HepG2 (cell line): ENCODE data around the gene PDE2A. TPM values are rescaled to one million over a fixed set of nuclear protein-coding genes. Genes with fewer than 3 reads are reported as not detected.

Source experiments
- ATAC-seq: fragments of 200-7000 bp; cut with Tn5 transposase; 3 replicates; pipeline ENCODE4 v1.9.1; 2020; ENCODE audit warnings: mild to moderate bottlenecking, moderate library complexity
- BruUV-seq: library from RNA; stranded (reverse); fragments of 400-500 nt; replicated peaks from 2 replicates; lab custom pipeline; 2021; lab: Mats Ljungman, UMichigan
- CTCF ChIA-PET: fragments of 300-600 bp; formaldehyde crosslinking; extraction: SDS; loops from one replicate; lab custom pipeline; 2021; ENCODE audit warnings: low total read pairs, inconsistent platforms, low intra/inter-chr PET ratio; lab: Yijun Ruan, JAX
- POLR2A ChIA-PET: fragments of 350-600 bp; sonication (Branson Sonifier 250); formaldehyde crosslinking; loops from one replicate; lab custom pipeline; 2020; ENCODE audit warnings: antibody characterized with exemption, inconsistent platforms; lab: Yijun Ruan, JAX
- DNase-seq: peaks from one replicate; pipeline ENCODE4 v3.0.0-alpha.2; 2015; ENCODE audit warnings: low spot score
- FAIRE-seq: peaks from 3 replicates; lab custom pipeline; 2011; peaks lifted over from hg19 to GRCh38; lab: Jason Lieb, UNC
- H2AFZ ChIP-seq: one replicate; pipeline ENCODE4 v1.6.1; 2011; ENCODE audit warnings: low read length, inconsistent platforms
- H3K27ac ChIP-seq: fragments of 300-600 bp; 3 replicates; pipeline ENCODE4 v1.8.0; 2011; ENCODE audit warnings: mixed run types, mild to moderate bottlenecking, mixed read lengths, low read length, inconsistent platforms; ENCODE audit not compliant: insufficient read depth; ENCODE audit errors: extremely low read length
- H3K27me3 ChIP-seq, 2 experiments: fragments of 200-600 bp in 1 of 2; 2 replicates in 1 of 2; 3 replicates in 1 of 2; pipeline versions ENCODE4 v1.6.0 to v1.8.0; 2011; ENCODE audit warnings: low read length in 2 of 2, mild to moderate bottlenecking in 2 of 2, moderate library complexity in 2 of 2, inconsistent platforms in 1 of 2; ENCODE audit not compliant: insufficient read depth in 2 of 2, control insufficient read depth in 1 of 2
- H3K36me3 ChIP-seq, 2 experiments: fragments of 200-600 bp in 1 of 2; replicated peaks in 1 of 2; 2 replicates in 1 of 2; 3 replicates in 1 of 2; pipeline versions ENCODE4 v1.5.1 to v1.8.0; 2011; ENCODE audit warnings: low read length in 2 of 2, inconsistent platforms in 1 of 2; ENCODE audit not compliant: insufficient read depth in 2 of 2, control insufficient read depth in 1 of 2
- H3K4me1 ChIP-seq: 2 replicates; pipeline ENCODE4 v1.5.1; 2012; ENCODE audit warnings: low read length, inconsistent platforms; ENCODE audit not compliant: insufficient read depth
- H3K4me2 ChIP-seq: 2 replicates; pipeline ENCODE4 v1.6.0; 2011; ENCODE audit warnings: low read depth, low read length, inconsistent platforms
- H3K4me3 ChIP-seq, 3 experiments: fragments of 200-600 bp in 1 of 3; sonication (generic), shearing (Covaris generic) in 1 of 3; replicated peaks in 1 of 3; 2 replicates each; pipeline ENCODE4 v1.5.1; 2011 to 2016; ENCODE audit warnings: low read length in 3 of 3, inconsistent platforms in 2 of 3, low read depth in 2 of 3, mild to moderate bottlenecking in 2 of 3, control low read depth in 1 of 3, mixed read lengths in 1 of 3; ENCODE audit not compliant: insufficient read depth in 1 of 3
- H3K79me2 ChIP-seq: one replicate; pipeline ENCODE4 v1.6.1; 2011; ENCODE audit warnings: low read length, inconsistent platforms; ENCODE audit not compliant: insufficient read depth
- H3K9ac ChIP-seq: 2 replicates; pipeline ENCODE4 v1.6.0; 2011; ENCODE audit warnings: mild to moderate bottlenecking, low read depth, low read length, inconsistent platforms; ENCODE audit not compliant: insufficient read depth
- H3K9me3 ChIP-seq: 2 replicates; pipeline ENCODE4 v1.5.1; 2012; ENCODE audit warnings: mild to moderate bottlenecking, low read length
- H4K20me1 ChIP-seq: 2 replicates; pipeline ENCODE4 v1.6.0; 2011; ENCODE audit warnings: inconsistent platforms, mild to moderate bottlenecking, low read length, moderate library complexity; ENCODE audit not compliant: insufficient read depth
- FOXA1 ChIP-seq, 2 experiments: fragments of 450-650 bp in 1 of 2; sonication (generic) in 1 of 2; formaldehyde crosslinking in 1 of 2; IDR thresholded peaks; 2 replicates each; pipeline versions ENCODE4 v1.4.0 to v1.6.1; 2016 to 2020; ENCODE audit warnings: missing genetic modification reagents in 1 of 2
- HMG20B ChIP-seq: conservative IDR thresholded peaks from 2 replicates; pipeline ENCODE4 v1.6.1; 2016; ENCODE audit warnings: missing genetic modification reagents, missing compliant biosample characterization
- HOXA5 ChIP-seq: sonication (generic); formaldehyde crosslinking; IDR thresholded peaks from 2 replicates; pipeline ENCODE4 v1.4.0; 2020; ENCODE audit warnings: missing genetic modification reagents
- MBD4 ChIP-seq: IDR thresholded peaks from 2 replicates; pipeline ENCODE4 v1.6.1; 2012; ENCODE audit warnings: low read length, inconsistent platforms, borderline replicate concordance
- MED1 ChIP-seq: sonication (generic); formaldehyde crosslinking; IDR thresholded peaks from 2 replicates; pipeline ENCODE4 v1.4.0; 2020; ENCODE audit warnings: missing genetic modification reagents
- NONO ChIP-seq, 2 experiments: fragments of 450-650 bp in 1 of 2; sonication (generic) in 1 of 2; formaldehyde crosslinking in 1 of 2; IDR thresholded peaks in 1 of 2; conservative IDR thresholded peaks in 1 of 2; 2 replicates each; pipeline versions ENCODE4 v1.6.1 to v1.8.0; 2017 to 2022; ENCODE audit warnings: mild to moderate bottlenecking in 1 of 2, missing genetic modification reagents in 1 of 2, moderate library complexity in 1 of 2
- NR2C2 ChIP-seq: sonication (generic); formaldehyde crosslinking; IDR thresholded peaks from 2 replicates; pipeline ENCODE4 v1.4.0; 2020; ENCODE audit warnings: missing genetic modification reagents, mild to moderate bottlenecking, moderate library complexity, borderline replicate concordance
- POLR2G ChIP-seq: fragments of 200-400 bp; formaldehyde crosslinking; IDR thresholded peaks from 2 replicates; pipeline ENCODE4 v1.6.1; 2018; ENCODE audit warnings: mild to moderate bottlenecking, low read depth, low read length, moderate library complexity
- SP140L ChIP-seq: sonication (generic); formaldehyde crosslinking; IDR thresholded peaks from 2 replicates; pipeline ENCODE4 v1.4.0; 2020; ENCODE audit warnings: missing genetic modification reagents, borderline replicate concordance
- USF2 ChIP-seq, 2 experiments: sonication (generic) in 1 of 2; formaldehyde crosslinking in 1 of 2; IDR thresholded peaks; 2 replicates each; pipeline versions ENCODE4 v1.5.1 to v1.6.1; 2011 to 2020; ENCODE audit warnings: borderline replicate concordance in 1 of 2, low read depth in 1 of 2, low read length in 1 of 2, mild to moderate bottlenecking in 1 of 2, missing genetic modification reagents in 1 of 2, moderate library complexity in 1 of 2
- ZNF230 ChIP-seq: sonication (generic); formaldehyde crosslinking; IDR thresholded peaks from 2 replicates; pipeline ENCODE4 v1.4.0; 2020; ENCODE audit warnings: mild to moderate bottlenecking, missing genetic modification reagents
- ZNF446 ChIP-seq: sonication (generic); formaldehyde crosslinking; IDR thresholded peaks from 2 replicates; pipeline ENCODE4 v1.5.0; 2020; ENCODE audit warnings: mild to moderate bottlenecking, missing genetic modification reagents
- ZNF451 ChIP-seq: sonication (generic); formaldehyde crosslinking; IDR thresholded peaks from 2 replicates; pipeline ENCODE4 v1.5.0; 2020; ENCODE audit warnings: mild to moderate bottlenecking, missing genetic modification reagents
- ZNF549 ChIP-seq: sonication (generic); formaldehyde crosslinking; IDR thresholded peaks from 2 replicates; pipeline ENCODE4 v1.5.0; 2020; ENCODE audit warnings: missing genetic modification reagents
- ZNF569 ChIP-seq: sonication (generic); formaldehyde crosslinking; IDR thresholded peaks from 2 replicates; pipeline ENCODE4 v1.5.0; 2020; ENCODE audit warnings: mild to moderate bottlenecking, missing genetic modification reagents, moderate library complexity, borderline replicate concordance
- ZNF841 ChIP-seq: sonication (generic); formaldehyde crosslinking; IDR thresholded peaks from 2 replicates; pipeline ENCODE4 v1.8.1; 2023; ENCODE audit warnings: missing genetic modification reagents, borderline replicate concordance
- WGBS: methylation state at CpG from one replicate; pipeline ENCODE4 v1.1.6; 2017; ENCODE audit warnings: low lambda C conversion rate; 5-methylcytosine and 5-hydroxymethylcytosine counted together
- in situ Hi-C: cut with HindIII; loops from 2 replicates; pipeline ENCODE4 v1.10.0; 2017; ENCODE audit warnings: low pct_unique_long_range_greater_than_20kb; ENCODE audit not compliant: extremely low pct_ligation_motif_present
- intact Hi-C: fragments of 100-400 bp; cut with micrococcal nuclease; formaldehyde crosslinking; loops from one replicate; pipeline ENCODE4 v1.10.0; 2022; ENCODE audit not compliant: unreplicated experiment
- polyA plus RNA-seq, 8 experiments: library from polyadenylated mRNA; depleted of rRNA in 3 of 8; stranded (reverse) in 7 of 8; unstranded in 1 of 8; fragments of >200 nt; fragmentation: Illumina TruSeq in 4 of 8; extraction: Trizol in 4 of 8; gene quantifications; 2 replicates each; pipeline versions ENCODE4 v1.2.1 to v1.2.3, GENCODE V29; 2011 to 2016; ENCODE audit warnings: low read depth in 4 of 8, missing spikeins in 1 of 8, mixed read lengths in 1 of 8; ENCODE audit not compliant: insufficient read depth in 1 of 8
- total RNA-seq, 5 experiments: library from RNA; depleted of rRNA; stranded (reverse); fragments of >200 nt; fragmentation: Illumina TruSeq; extraction: Trizol; gene quantifications; 2 replicates each; pipeline ENCODE4 v1.2.3, GENCODE V29; 2016; ENCODE audit warnings: low read depth in 1 of 5
- TF ChIP-seq, protein P1 (sequence below): fragments of 450-650 bp; IDR thresholded peaks from 2 replicates; pipeline ENCODE4 v1.6.1; 2016

Gene PDE2A
- total and polyA plus RNA-seq, 2 of the 13 experiments (the other 11 are each of a cell fraction or from before 2014, with no cell fraction given) = 3.1 TPM; not detected in 1

DNA sequence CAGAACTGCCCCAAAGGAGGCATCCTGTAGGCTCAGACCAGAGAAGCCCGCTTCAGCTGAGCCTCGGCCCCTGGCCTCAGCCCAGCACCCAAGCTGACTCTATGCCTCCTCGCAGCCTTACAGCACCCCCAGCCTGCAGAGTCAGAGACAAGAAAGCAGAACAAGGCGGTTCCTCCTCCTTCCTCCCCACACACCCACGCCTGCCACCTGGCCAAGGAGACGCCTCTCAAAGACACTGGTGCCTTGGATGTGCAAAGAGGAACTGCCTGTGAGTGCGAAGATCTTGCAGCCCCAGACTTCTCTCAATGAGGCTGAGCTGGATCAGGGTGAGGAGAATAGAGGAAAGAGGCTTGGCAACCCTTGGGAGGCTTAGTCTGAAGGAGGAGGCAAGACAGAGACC is 60.2 kb downstream of the PDE2A start (continued):
- TF ChIP-seq ZNF451 (CRISPR knock-in tag) = no peak
- TF ChIP-seq, protein P1, sequence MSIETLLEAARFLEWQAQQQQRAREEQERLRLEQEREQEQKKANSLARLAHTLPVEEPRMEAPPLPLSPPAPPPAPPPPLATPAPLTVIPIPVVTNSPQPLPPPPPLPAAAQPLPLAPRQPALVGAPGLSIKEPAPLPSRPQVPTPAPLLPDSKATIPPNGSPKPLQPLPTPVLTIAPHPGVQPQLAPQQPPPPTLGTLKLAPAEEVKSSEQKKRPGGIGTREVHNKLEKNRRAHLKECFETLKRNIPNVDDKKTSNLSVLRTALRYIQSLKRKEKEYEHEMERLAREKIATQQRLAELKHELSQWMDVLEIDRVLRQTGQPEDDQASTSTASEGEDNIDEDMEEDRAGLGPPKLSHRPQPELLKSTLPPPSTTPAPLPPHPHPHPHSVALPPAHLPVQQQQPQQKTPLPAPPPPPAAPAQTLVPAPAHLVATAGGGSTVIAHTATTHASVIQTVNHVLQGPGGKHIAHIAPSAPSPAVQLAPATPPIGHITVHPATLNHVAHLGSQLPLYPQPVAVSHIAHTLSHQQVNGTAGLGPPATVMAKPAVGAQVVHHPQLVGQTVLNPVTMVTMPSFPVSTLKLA = no peak
- no peak for TF ChIP-seq HOXA5
- TF ChIP-seq USF2 (IDR thresholded peaks at IDR 0.05; ENCODE audit: low read depth, low read length) = no peak
- TF ChIP-seq USF2 (CRISPR knock-in tag; IDR thresholded peaks at IDR 0.05; ENCODE audit: borderline replicate concordance) = no peak
- TF ChIP-seq SP140L (CRISPR knock-in tag) = no peak
- no peak for TF ChIP-seq ZNF569

- POLR2A ChIA-PET = no interaction called here
- no peaks in the 10 kb centered on the region for H3K4me1 ChIP-seq
- no peak for ATAC-seq
- no peak overlapping the region for H3K4me2 ChIP-seq
- no TSS peak for BruUV-seq
- H3K27me3 ChIP-seq = peaks cover 16 to 68% of the 10 kb centered on the region in 2 experiments
- no peak overlapping the region for H3K27ac ChIP-seq
- no peaks in the 10 kb centered on the region for H3K9me3 ChIP-seq
- H3K79me2 ChIP-seq = no peaks in the 10 kb centered on the region
- H3K4me3 ChIP-seq = no peak overlapping the region
- intact Hi-C loops = no loop called here
- no peak overlapping the region for H3K9ac ChIP-seq
- no peak overlapping the region for H2AFZ ChIP-seq
- no peaks in the 10 kb centered on the region for H4K20me1 ChIP-seq
- no peak for TF ChIP-seq HOXA5
- TF ChIP-seq MED1 (CRISPR knock-in tag) = no peak
- TF ChIP-seq HMG20B = no peak
- no peak for TF ChIP-seq ZNF446
- TF ChIP-seq MBD4 = no peak
- TF ChIP-seq FOXA1 (IDR thresholded peaks at IDR 0.05) = no peak
- TF ChIP-seq FOXA1 (CRISPR knock-in tag; IDR thresholded peaks at IDR 0.05) = no peak
- TF ChIP-seq NR2C2 = no peak
- TF ChIP-seq NONO (IDR thresholded peaks at IDR 0.05) = no peak
- TF ChIP-seq NONO (CRISPR knock-in tag; conservative IDR thresholded peaks at IDR 0.05) = no peak
- no peak for TF ChIP-seq ZNF230 (CRISPR knock-in tag)
- TF ChIP-seq ZNF841 (CRISPR knock-in tag) = no peak
- TF ChIP-seq POLR2G = no peak
- no peak for TF ChIP-seq ZNF549 (CRISPR knock-in tag)
- TF ChIP-seq, all 625 proteins: peak for 0
- H3K36me3 ChIP-seq = no peaks in the 10 kb centered on the region
- FAIRE-seq (no peak), DNase-seq (no peak)
- 21% methylated on average over 10 of the region's 10 CpGs for WGBS
- CTCF ChIA-PET = no interaction called here
- in situ Hi-C loops = no loop called here
Observed at GRCh38 chr11:72613450-72613849, 60.8 kb downstream of the PDE2A start.
